Spleen (tissue), 11 donors: ENCODE measurements around the gene LIPE. TPM values are rescaled to one million over a fixed set of nuclear protein-coding genes. Genes with fewer than 3 reads are reported as not detected.

Experiments used
- DNase-seq: peaks from one replicate; pipeline ENCODE4 v3.0.0-alpha.2; 2020
- H3K27ac ChIP-seq, 8 donors: fragments of 200-600 bp; sonication (generic) in 7 of 8; 1 replicate in 4 of 8; 2 replicates in 4 of 8; pipeline versions ENCODE4 v1.5.0 to v1.8.0; 2016 to 2021; ENCODE audit warnings: inconsistent platforms in 4 of 8, mild to moderate bottlenecking in 4 of 8, moderate library complexity in 1 of 8
- H3K27me3 ChIP-seq, 7 donors: fragments of 200-600 bp; sonication (generic) in 6 of 7; replicated peaks in 1 of 7; 1 replicate in 4 of 7; 2 replicates in 3 of 7; pipeline versions ENCODE4 v1.5.0 to v1.8.0; 2016 to 2021; ENCODE audit warnings: inconsistent platforms in 3 of 7, mild to moderate bottlenecking in 1 of 7
- H3K36me3 ChIP-seq, 6 donors: fragments of 200-600 bp; sonication (generic) in 5 of 6; 1 replicate in 4 of 6; 2 replicates in 2 of 6; pipeline versions ENCODE4 v1.5.0 to v1.8.0; 2016 to 2021; ENCODE audit warnings: inconsistent platforms in 2 of 6
- H3K4me1 ChIP-seq, 6 donors: fragments of 200-600 bp; sonication (generic) in 5 of 6; 1 replicate in 3 of 6; 2 replicates in 3 of 6; pipeline versions ENCODE4 v1.5.0 to v1.8.0; 2016 to 2021; ENCODE audit warnings: inconsistent platforms in 3 of 6
- H3K4me3 ChIP-seq, 8 donors: fragments of 200-600 bp; sonication (generic) in 7 of 8; 1 replicate in 4 of 8; 2 replicates in 4 of 8; pipeline versions ENCODE4 v1.5.0 to v1.8.0; 2016 to 2021; ENCODE audit warnings: inconsistent platforms in 4 of 8, mild to moderate bottlenecking in 4 of 8, moderate library complexity in 2 of 8
- H3K9me3 ChIP-seq, 8 donors: fragments of 200-600 bp; sonication (generic) in 7 of 8; 1 replicate in 4 of 8; 2 replicates in 4 of 8; pipeline versions ENCODE4 v1.5.0 to v1.8.0; 2016 to 2021; ENCODE audit warnings: inconsistent platforms in 4 of 8
- CTCF ChIP-seq, 11 experiments: fragments of 200-600 bp in 7 of 11; fragments of 450-650 bp in 4 of 11; sonication (generic) in 4 of 11; IDR thresholded peaks in 8 of 11; conservative IDR thresholded peaks in 3 of 11; 1 replicate in 7 of 11; 2 replicates in 4 of 11; pipeline versions ENCODE4 v1.4.0 to v1.8.0; 2016 to 2021; ENCODE audit warnings: antibody characterized with exemption in 11 of 11, inconsistent platforms in 4 of 11, mild to moderate bottlenecking in 1 of 11
- POLR2A ChIP-seq, 3 donors: fragments of 450-650 bp; IDR thresholded peaks; one replicate each; pipeline ENCODE4 v1.5.1; 2017; ENCODE audit warnings: antibody characterized with exemption in 3 of 3, mild to moderate bottlenecking in 1 of 3
- POLR2AphosphoS5 ChIP-seq, 3 donors: sonication (generic); formaldehyde crosslinking; IDR thresholded peaks; one replicate each; pipeline ENCODE4 v1.5.1; 2017; ENCODE audit warnings: antibody characterized with exemption in 3 of 3
- WGBS, 5 donors: extraction: QIAGEN DNeasy Blood & Tissue Kit in 3 of 5; methylation state at CpG; one replicate each; pipeline versions ENCODE4 v1.1.5 to v1.1.7; 2013 to 2018; 5-methylcytosine and 5-hydroxymethylcytosine counted together
- intact Hi-C: fragments of 100-400 bp; cut with DNase I; formaldehyde crosslinking; loops from one replicate; pipeline ENCODE4 v1.15.0; 2023; ENCODE audit warnings: low total_unique reads
- polyA plus RNA-seq, 3 donors: library from polyadenylated mRNA; stranded (reverse); fragments of 200-250 nt; gene quantifications; one replicate each; pipeline ENCODE4 v1.2.1, GENCODE V29; 2013
- total RNA-seq, 7 donors: library from RNA; depleted of rRNA in 3 of 7; stranded (reverse); fragments of >200 nt in 3 of 7; fragmentation: NEBNext Ultra II Directional in 4 of 7; extraction: Animal tissue kit (Norgen Biotek cat#: 25700) in 4 of 7; gene quantifications; one replicate each; pipeline versions ENCODE4 v1.1.0 to v1.2.1, GENCODE V29; 2016 to 2021
- donor health status: healthy with polysubstance abuse.
- donor health status: DM: no; HTN: no; CAD: no; lungs with moderate emphysema.
- donor health status: DM: no; HTN: no; CAD: no.
- donor health status: Bipolar disorder and iron deficiency.
- donor health status: healthy.
- donor health status: DM: no; HTN: no; CAD: no.
- donor health status: DM: yes; HTN: yes; CAD: no.

LIPE gene
- total and polyA plus RNA-seq, 10 donors = 20.6 to 43.7 (median 25.2) TPM

GRCh38 chr19:42397263-42398166 is 29.7 kb downstream of the LIPE start:
- 25 to 27% (median 26%) methylated on average over 25 of the region's 25 CpGs for WGBS, 5 donors
- Histone ChIP-seq H3K9me3 (no peaks in the 10 kb centered on the region), H3K4me3 (peak overlapping the region; percentile 50 to 85 (median 55)), H3K36me3 (peaks cover 0 to 2% (median 0%) of the 10 kb centered on the region in 6 donors), H3K27me3 (no peaks in the 10 kb centered on the region), H3K4me1 (peaks cover 19 to 60% (median 42%) of the 10 kb centered on the region in 6 donors), H3K27ac (peak overlapping the region; percentile 70 to 91 (median 85))
- no peak for DNase-seq
- intact Hi-C loops = loop anchor here (5.0 kb wide), 1 partner anchor 70 kb away; the partner anchor contains the start of gene MEGF8
- TF ChIP-seq POLR2AphosphoS5 (IDR thresholded peaks at IDR 0.05) (no peak), CTCF (IDR thresholded peaks at IDR 0.05 in 8 of 11, conservative IDR thresholded peaks at IDR 0.05 in 3 of 11) (no peak), POLR2A (IDR thresholded peaks at IDR 0.05) (no peak)

- Histone ChIP-seq H3K27ac (peak overlapping the region; percentile 70 to 91 (median 85)), H3K4me3 (peak overlapping the region; percentile 50 to 85 (median 55)), H3K36me3 (no peaks in the 10 kb centered on the region), H3K4me1 (peaks cover 15 to 51% (median 33%) of the 10 kb centered on the region in 6 donors), H3K27me3 (peaks cover 0 to 3% (median 0%) of the 10 kb centered on the region in 7 donors), H3K9me3 (no peaks in the 10 kb centered on the region)
- peak in 2 of 11 experiments; percentile 19 to 22 for TF ChIP-seq CTCF (IDR thresholded peaks at IDR 0.05 in 8 of 11, conservative IDR thresholded peaks at IDR 0.05 in 3 of 11)
- peak; percentile 23 to 84 (median 63) for TF ChIP-seq POLR2A (IDR thresholded peaks at IDR 0.05)
- TF ChIP-seq POLR2AphosphoS5 (IDR thresholded peaks at IDR 0.05) = peak; percentile 92 to 97 (median 97)
- peak; percentile 98 for DNase-seq
- intact Hi-C loops = loop anchor here (5.0 kb wide), 1 partner anchor 69 kb away; the partner anchor contains the start of gene MEGF8
- WGBS, 5 donors = 2 to 10% (median 3%) methylated on average over 15 to 42 of the region's 42 CpGs
Observed at GRCh38 chr19:42396381-42397262, 30.6 kb downstream of the LIPE start.

- Histone ChIP-seq H3K4me3 (no peak overlapping the region), H3K36me3 (no peaks in the 10 kb centered on the region), H3K4me1 (peaks cover 7 to 35% (median 21%) of the 10 kb centered on the region in 6 donors), H3K27me3 (peaks cover 0 to 21% (median 6%) of the 10 kb centered on the region in 7 donors), H3K9me3 (no peaks in the 10 kb centered on the region), H3K27ac (no peak overlapping the region)
- intact Hi-C loops = loop anchor here (5.0 kb wide), 1 partner anchor 67 kb away; the partner anchor contains the start of gene MEGF8
- TF ChIP-seq POLR2AphosphoS5 (IDR thresholded peaks at IDR 0.05) (no peak), CTCF (IDR thresholded peaks at IDR 0.05 in 8 of 11, conservative IDR thresholded peaks at IDR 0.05 in 3 of 11) (no peak), POLR2A (IDR thresholded peaks at IDR 0.05) (no peak)
- 88 to 92% (median 91%) methylated on average over 8 of the region's 8 CpGs for WGBS, 5 donors
- DNase-seq = no peak
Observed at GRCh38 chr19:42394751-42395150, 32.4 kb downstream of the LIPE start.
